Right atrium auricular region (tissue), 2 donors: ENCODE measurements around the gene ARF1. TPM values are rescaled to one million over a fixed set of nuclear protein-coding genes. Genes with fewer than 3 reads are reported as not detected.

Experiments
- DNase-seq: peaks from one replicate; pipeline ENCODE4 v3.0.0-alpha.2; 2019; ENCODE audit warnings: low spot score
- H3K27ac ChIP-seq, 2 donors: fragments of 200-600 bp; sonication (generic); 1 replicate in 1 of 2; 2 replicates in 1 of 2; pipeline ENCODE4 v1.5.1; 2016 to 2019
- H3K27me3 ChIP-seq, 2 donors: fragments of 200-600 bp; sonication (generic); one replicate each; pipeline versions ENCODE4 v1.5.1 to v1.6.0; 2017 to 2019
- H3K36me3 ChIP-seq: fragments of 200-600 bp; sonication (generic); one replicate; pipeline ENCODE4 v1.5.1; 2016
- H3K4me1 ChIP-seq, 2 donors: fragments of 200-600 bp; sonication (generic); one replicate each; pipeline versions ENCODE4 v1.5.1 to v1.6.0; 2017 to 2019
- H3K4me3 ChIP-seq, 2 donors: fragments of 200-600 bp; sonication (generic); 1 replicate in 1 of 2; 2 replicates in 1 of 2; pipeline ENCODE4 v1.5.1; 2017 to 2019; ENCODE audit warnings: mild to moderate bottlenecking in 1 of 2, moderate library complexity in 1 of 2
- H3K9me3 ChIP-seq, 2 donors: fragments of 200-600 bp; sonication (generic); one replicate each; pipeline ENCODE4 v1.5.1; 2019
- CTCF ChIP-seq, 2 donors: fragments of 200-600 bp; sonication (generic); IDR thresholded peaks; one replicate each; pipeline ENCODE4 v1.5.1; 2019; ENCODE audit warnings: antibody characterized with exemption in 2 of 2
- total RNA-seq, 2 donors: library from RNA; depleted of rRNA; stranded (reverse); fragments of >200 nt; gene quantifications; one replicate each; pipeline ENCODE4 v1.1.0, GENCODE V29; 2016

The ARF1 gene
- total RNA-seq, 2 donors from 2014 or later = 375 to 422 TPM

- H3K4me3 ChIP-seq = peak overlapping the region; percentile 78 to 100
- H3K36me3 ChIP-seq = peaks cover 12% of the 10 kb centered on the region
- no peaks in the 10 kb centered on the region for H3K9me3 ChIP-seq
- no peak for TF ChIP-seq CTCF (IDR thresholded peaks at IDR 0.05)
- no peaks in the 10 kb centered on the region for H3K27me3 ChIP-seq
- H3K27ac ChIP-seq = peak overlapping the region; percentile 96 to 97
- peaks cover 0 to 73% of the 10 kb centered on the region in 2 donors for H3K4me1 ChIP-seq
- DNase-seq = no peak
These were observed 1.8 kb downstream of the ARF1 start for GRCh38 chr1:228084325-228084724.

GRCh38 chr1:228084797-228085196, 2.3 kb downstream of the ARF1 start:
- no peak for TF ChIP-seq CTCF (IDR thresholded peaks at IDR 0.05)
- no peak for DNase-seq
- H3K4me3 ChIP-seq = peak overlapping the region; percentile 78 to 100
- H3K4me1 ChIP-seq = peaks cover 0 to 78% of the 10 kb centered on the region in 2 donors
- no peaks in the 10 kb centered on the region for H3K9me3 ChIP-seq
- H3K27ac ChIP-seq = peak overlapping the region; percentile 96 to 97
- peaks cover 12% of the 10 kb centered on the region for H3K36me3 ChIP-seq
- H3K27me3 ChIP-seq = no peaks in the 10 kb centered on the region

- no peaks in the 10 kb centered on the region for H3K27me3 ChIP-seq
- H3K4me1 ChIP-seq = peaks cover 0 to 84% of the 10 kb centered on the region in 2 donors
- no peaks in the 10 kb centered on the region for H3K9me3 ChIP-seq
- peaks cover 12% of the 10 kb centered on the region for H3K36me3 ChIP-seq
- DNase-seq = no peak
- no peak for TF ChIP-seq CTCF (IDR thresholded peaks at IDR 0.05)
- H3K4me3 ChIP-seq = peak overlapping the region in 1 of 2 donors; percentile 78
- H3K27ac ChIP-seq = peak overlapping the region; percentile 96 to 97
These were observed 2.9 kb downstream of the ARF1 start for GRCh38 chr1:228085287-228085951.

GRCh38 chr1:228087771-228088251, 5.3 kb downstream of the ARF1 start:
- DNase-seq = no peak
- Histone ChIP-seq H3K4me1 (peaks cover 0 to 94% of the 10 kb centered on the region in 2 donors), H3K27me3 (no peaks in the 10 kb centered on the region)

GRCh38 chr1:228088586-228089498, 6.3 kb downstream of the ARF1 start:
- TF ChIP-seq CTCF (IDR thresholded peaks at IDR 0.05) = no peak
- no peak for DNase-seq
- Histone ChIP-seq H3K4me3 (no peak overlapping the region), H3K27me3 (no peaks in the 10 kb centered on the region), H3K4me1 (peaks cover 0 to 96% of the 10 kb centered on the region in 2 donors), H3K27ac (peak overlapping the region; percentile 67 to 97), H3K9me3 (peaks cover 0 to under 1% of the 10 kb centered on the region in 2 donors), H3K36me3 (peaks cover 5% of the 10 kb centered on the region)

More at GRCh38 chr1:228087771-228088251, 5.3 kb downstream of the ARF1 start:
- no peak overlapping the region for H3K4me3 ChIP-seq
- H3K9me3 ChIP-seq = no peaks in the 10 kb centered on the region
- TF ChIP-seq CTCF (IDR thresholded peaks at IDR 0.05) = no peak
- peaks cover 12% of the 10 kb centered on the region for H3K36me3 ChIP-seq
- peak overlapping the region; percentile 67 to 97 for H3K27ac ChIP-seq
